HUES6 (cell line): ENCODE data around the gene TPH2.

Experiments
- H3K27ac ChIP-seq: 2 replicates; pipeline ENCODE4 v1.7.0; 2013; ENCODE audit warnings: low read depth, mild to moderate bottlenecking, low read length, inconsistent platforms
- H3K27me3 ChIP-seq: 2 replicates; pipeline ENCODE4 v1.6.1; 2013; ENCODE audit warnings: low read length; ENCODE audit not compliant: control insufficient read depth, insufficient read depth
- H3K36me3 ChIP-seq: 2 replicates; pipeline ENCODE4 v1.6.1; 2013; ENCODE audit warnings: low read length; ENCODE audit not compliant: control insufficient read depth, insufficient read depth
- H3K4me1 ChIP-seq: 2 replicates; pipeline ENCODE4 v1.6.1; 2013; ENCODE audit warnings: low read length; ENCODE audit not compliant: control insufficient read depth, insufficient read depth
- H3K4me3 ChIP-seq: 2 replicates; pipeline ENCODE4 v1.5.1; 2013; ENCODE audit warnings: low read depth, low read length
- H3K9ac ChIP-seq: one replicate; pipeline ENCODE4 v1.6.1; 2013; ENCODE audit warnings: mild to moderate bottlenecking, low read length
- H3K9me3 ChIP-seq: 2 replicates; pipeline ENCODE4 v1.6.1; 2013; ENCODE audit warnings: low read depth, low read length; ENCODE audit not compliant: control insufficient read depth, insufficient read depth

The TPH2 gene

GRCh38 chr12:71958457-71958856 lies 19.8 kb downstream of the TPH2 start:
- H3K27ac ChIP-seq = no peak overlapping the region
- H3K4me1 ChIP-seq = peaks cover 24% of the 10 kb centered on the region
- no peaks in the 10 kb centered on the region for H3K27me3 ChIP-seq
- no peaks in the 10 kb centered on the region for H3K36me3 ChIP-seq
- H3K9ac ChIP-seq = no peak overlapping the region
- H3K4me3 ChIP-seq = no peak overlapping the region
- H3K9me3 ChIP-seq = no peaks in the 10 kb centered on the region

- Histone ChIP-seq H3K27me3 (no peaks in the 10 kb centered on the region), H3K9ac (no peak overlapping the region), H3K4me1 (peaks cover 23% of the 10 kb centered on the region), H3K27ac (no peak overlapping the region), H3K4me3 (no peak overlapping the region), H3K36me3 (no peaks in the 10 kb centered on the region), H3K9me3 (no peaks in the 10 kb centered on the region)
These were observed 20.4 kb downstream of the TPH2 start for GRCh38 chr12:71958993-71959578.

- Histone ChIP-seq H3K9me3 (no peaks in the 10 kb centered on the region), H3K4me1 (peaks cover 11% of the 10 kb centered on the region), H3K36me3 (no peaks in the 10 kb centered on the region), H3K27me3 (no peaks in the 10 kb centered on the region), H3K9ac (no peak overlapping the region), H3K27ac (no peak overlapping the region), H3K4me3 (no peak overlapping the region)
These were observed 28.6 kb downstream of the TPH2 start for GRCh38 chr12:71967211-71967610.

GRCh38 chr12:71969330-71969729 lies 30.7 kb downstream of the TPH2 start:
- Histone ChIP-seq H3K27me3 (no peaks in the 10 kb centered on the region), H3K9me3 (no peaks in the 10 kb centered on the region), H3K4me1 (peaks cover 11% of the 10 kb centered on the region), H3K27ac (no peak overlapping the region), H3K4me3 (no peak overlapping the region), H3K9ac (no peak overlapping the region), H3K36me3 (no peaks in the 10 kb centered on the region)

GRCh38 chr12:71970031-71970430 lies 31.4 kb downstream of the TPH2 start:
- Histone ChIP-seq H3K9ac (no peak overlapping the region), H3K36me3 (no peaks in the 10 kb centered on the region), H3K4me1 (peaks cover 11% of the 10 kb centered on the region), H3K9me3 (no peaks in the 10 kb centered on the region), H3K27ac (no peak overlapping the region), H3K27me3 (no peaks in the 10 kb centered on the region), H3K4me3 (no peak overlapping the region)

- Histone ChIP-seq H3K27ac (no peak overlapping the region), H3K9me3 (no peaks in the 10 kb centered on the region), H3K27me3 (no peaks in the 10 kb centered on the region), H3K4me3 (no peak overlapping the region), H3K4me1 (no peaks in the 10 kb centered on the region; the same call in 1 of the 2 replicates), H3K9ac (no peak overlapping the region), H3K36me3 (no peaks in the 10 kb centered on the region)
These were observed 33.9 kb downstream of the TPH2 start for GRCh38 chr12:71972441-71973074.

GRCh38 chr12:71973687-71974086 lies 35.0 kb downstream of the TPH2 start:
- Histone ChIP-seq H3K36me3 (no peaks in the 10 kb centered on the region), H3K27me3 (no peaks in the 10 kb centered on the region), H3K4me1 (no peaks in the 10 kb centered on the region; the same call in 1 of the 2 replicates), H3K9ac (no peak overlapping the region), H3K9me3 (no peaks in the 10 kb centered on the region), H3K27ac (no peak overlapping the region), H3K4me3 (no peak overlapping the region)

- no peak overlapping the region for H3K9ac ChIP-seq
- H3K27ac ChIP-seq = no peak overlapping the region
- H3K36me3 ChIP-seq = no peaks in the 10 kb centered on the region
- no peaks in the 10 kb centered on the region for H3K27me3 ChIP-seq
- H3K4me3 ChIP-seq = no peak overlapping the region
- H3K4me1 ChIP-seq = peaks cover 25% of the 10 kb centered on the region
- H3K9me3 ChIP-seq = no peaks in the 10 kb centered on the region
These were observed 41.9 kb downstream of the TPH2 start for GRCh38 chr12:71980538-71980937.

GRCh38 chr12:71981149-71981548 lies 42.5 kb downstream of the TPH2 start:
- Histone ChIP-seq H3K9me3 (no peaks in the 10 kb centered on the region), H3K27ac (no peak overlapping the region), H3K27me3 (no peaks in the 10 kb centered on the region), H3K36me3 (no peaks in the 10 kb centered on the region), H3K4me1 (peaks cover 25% of the 10 kb centered on the region), H3K4me3 (no peak overlapping the region), H3K9ac (no peak overlapping the region)

GRCh38 chr12:71994715-71995114 lies 56.1 kb downstream of the TPH2 start:
- H3K9me3 ChIP-seq = no peaks in the 10 kb centered on the region
- H3K27me3 ChIP-seq = no peaks in the 10 kb centered on the region
- H3K27ac ChIP-seq = no peak overlapping the region
- peaks cover 2% of the 10 kb centered on the region; the same call in 1 of the 2 replicates for H3K4me1 ChIP-seq
- no peaks in the 10 kb centered on the region for H3K36me3 ChIP-seq
- H3K4me3 ChIP-seq = no peak overlapping the region
- H3K9ac ChIP-seq = no peak overlapping the region

GRCh38 chr12:71999795-72000194 lies 61.1 kb downstream of the TPH2 start:
- no peaks in the 10 kb centered on the region for H3K9me3 ChIP-seq
- H3K9ac ChIP-seq = no peak overlapping the region
- no peaks in the 10 kb centered on the region for H3K27me3 ChIP-seq
- no peak overlapping the region for H3K4me3 ChIP-seq
- no peak overlapping the region for H3K27ac ChIP-seq
- H3K36me3 ChIP-seq = no peaks in the 10 kb centered on the region
- no peaks in the 10 kb centered on the region for H3K4me1 ChIP-seq
